Stimulated activated CD4-positive, alpha-beta T cell treated with anti-CD3 and anti-CD28 coated beads, Interleukin-4, amount 100 ng/mL, for 4 hours (primary cell): ENCODE measurements around the gene SUPT3H.

Experiments
- DNase-seq, 2 experiments: peaks; one replicate each; pipeline ENCODE4 v3.0.0-alpha.2; 2020

SUPT3H gene

DNA sequence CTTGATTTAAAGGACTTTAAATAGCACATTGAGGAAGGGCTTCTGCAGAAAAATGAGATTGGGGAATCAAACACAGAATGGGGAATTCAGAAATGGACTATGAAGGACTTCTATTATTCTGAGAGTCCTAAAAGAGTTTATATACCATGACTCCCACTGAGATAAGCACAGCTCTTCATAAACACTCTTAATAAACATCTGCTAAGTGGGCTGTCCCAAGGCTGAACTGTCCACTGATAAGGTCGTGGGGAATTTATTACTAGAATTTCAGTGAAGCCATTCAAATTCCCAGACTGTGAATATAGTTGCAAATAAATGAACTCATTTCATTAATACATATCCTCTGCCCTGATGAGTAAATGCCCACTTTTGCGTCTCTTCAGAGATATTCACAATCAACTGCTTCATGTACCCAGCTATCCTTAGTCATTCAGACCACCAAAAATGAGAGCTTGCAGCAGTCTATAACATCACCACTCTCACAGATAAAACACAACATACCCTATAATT lies 517.8 kb downstream of the SUPT3H start:
- no peak for DNase-seq

DNA sequence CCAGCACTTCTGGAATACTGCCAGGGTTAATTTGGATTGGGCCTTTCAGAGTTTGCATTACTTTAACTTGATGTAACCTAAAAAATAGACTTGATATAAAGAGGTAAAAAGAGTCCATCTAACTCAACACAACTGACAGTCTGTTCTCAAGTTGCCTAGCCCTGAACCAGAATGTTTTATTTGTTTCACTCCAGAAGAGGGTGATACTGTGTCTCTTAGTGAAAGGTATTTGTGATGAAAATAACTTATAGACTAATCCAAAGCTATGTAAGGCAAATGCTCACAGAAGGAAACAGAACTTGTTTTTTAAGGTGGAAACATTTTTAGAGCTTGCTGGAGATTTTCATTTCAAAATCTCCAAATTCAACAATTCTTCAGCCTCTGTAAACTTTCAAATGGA lies 518.7 kb downstream of the SUPT3H start:
- DNase-seq, result no peak

DNA sequence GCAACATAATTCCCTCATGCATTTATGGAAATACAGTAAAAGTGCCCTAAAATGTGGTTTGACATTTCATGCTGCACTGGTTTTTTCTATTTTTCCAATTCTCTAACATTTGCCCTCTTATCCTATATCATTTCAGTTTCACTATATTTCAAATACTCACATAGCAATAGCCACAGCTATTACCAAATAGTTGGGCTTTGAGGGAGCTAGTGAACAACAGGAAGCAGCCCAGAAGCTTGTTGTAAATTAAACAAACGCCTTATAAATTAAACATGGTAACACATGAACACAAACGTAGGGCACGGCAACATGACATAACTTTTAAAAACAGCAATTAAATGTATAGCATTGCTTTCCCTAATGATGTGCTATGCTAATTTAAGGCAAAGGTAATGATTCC lies 521.3 kb downstream of the SUPT3H start:
- no peak for DNase-seq

DNA sequence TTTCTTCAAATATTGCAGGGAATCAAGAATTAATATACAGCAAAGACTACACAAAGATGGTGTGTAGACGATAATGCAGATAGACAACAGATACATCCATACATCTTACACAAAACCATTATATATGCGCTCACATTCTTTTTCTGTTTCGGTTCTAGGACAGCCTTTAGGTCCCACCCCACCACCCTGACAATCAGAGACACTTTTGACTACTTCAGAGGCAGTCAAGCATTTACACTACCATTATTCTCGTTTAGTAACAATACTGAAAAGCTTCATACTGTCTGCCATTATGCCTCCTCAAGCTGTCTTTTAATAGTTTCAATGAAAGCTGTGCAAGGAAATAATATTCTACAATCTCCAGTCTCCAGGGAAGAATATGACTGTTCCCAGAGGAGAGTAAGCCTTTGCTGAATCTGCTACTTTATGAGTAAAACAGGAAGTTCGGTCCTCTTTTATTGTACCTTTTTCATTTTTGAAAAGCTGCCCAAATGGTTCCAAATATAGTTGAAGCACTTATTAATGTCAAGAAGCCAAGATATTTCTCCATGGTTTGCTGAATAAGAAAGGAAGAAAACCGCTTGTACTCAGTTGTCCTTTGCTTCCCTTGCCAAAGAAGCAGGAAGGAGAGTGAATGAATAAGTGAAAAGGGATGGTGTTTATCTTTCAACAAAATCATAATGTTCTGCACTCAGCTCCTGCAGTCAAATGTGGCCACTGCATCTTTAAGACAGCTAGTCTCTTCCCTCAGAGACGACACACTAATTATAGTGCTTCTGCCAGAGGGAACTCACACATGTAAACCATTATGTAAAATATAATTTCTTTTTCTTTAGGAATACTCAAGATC lies 521.9 kb downstream of the SUPT3H start:
- DNase-seq, result no peak

DNA sequence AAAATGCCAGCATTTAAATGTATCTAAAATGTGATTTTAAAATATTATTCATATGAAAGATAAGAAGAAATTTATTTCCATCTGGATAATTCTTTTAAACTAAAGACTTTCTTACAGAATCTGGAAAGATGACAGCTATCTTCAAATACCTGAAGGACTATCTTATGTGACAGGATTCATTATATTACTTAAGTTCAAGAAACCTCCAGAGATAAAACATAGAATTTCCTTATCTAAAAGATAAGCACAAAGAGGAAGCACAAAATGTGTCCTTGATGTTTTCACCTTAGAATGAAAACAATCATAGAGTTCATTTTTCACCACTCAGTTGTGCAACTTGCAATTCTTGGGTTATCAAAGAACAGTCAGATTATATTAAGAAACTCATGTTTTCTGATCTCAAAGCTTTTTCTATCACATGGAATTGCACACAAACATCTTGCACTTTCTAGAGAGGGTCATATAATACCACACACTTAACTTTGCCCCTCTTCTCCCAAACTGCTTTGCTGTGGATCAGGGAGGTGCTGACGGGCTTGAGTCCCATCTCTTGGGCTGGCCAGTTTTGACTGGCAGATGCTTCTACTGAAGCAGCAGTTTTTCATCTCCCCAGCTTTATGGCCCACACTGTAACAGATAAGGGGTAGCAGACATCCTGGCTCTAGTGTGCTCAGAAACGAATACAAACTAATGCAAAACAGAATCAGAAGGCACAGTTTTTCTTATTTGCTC lies 522.9 kb downstream of the SUPT3H start:
- no peak for DNase-seq

DNA sequence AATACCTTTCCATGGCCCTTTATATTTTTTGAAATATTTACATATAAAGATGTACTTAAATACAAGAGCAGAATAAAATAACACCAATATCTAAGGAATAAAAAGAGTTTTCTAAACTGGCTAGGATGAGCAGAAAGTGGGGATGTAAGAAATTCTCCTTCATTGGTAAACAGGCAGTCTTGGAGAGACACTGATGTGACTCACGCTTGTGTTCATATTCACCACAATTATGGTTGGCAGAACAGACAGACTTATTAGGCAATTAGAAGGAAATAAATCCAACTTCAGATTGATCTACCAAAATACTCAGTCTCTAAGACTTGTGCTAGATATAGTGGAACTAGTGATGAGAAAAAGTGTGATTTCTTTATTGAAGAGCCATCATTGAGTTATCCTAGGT lies 526.6 kb downstream of the SUPT3H start:
- DNase-seq, result no peak

DNA sequence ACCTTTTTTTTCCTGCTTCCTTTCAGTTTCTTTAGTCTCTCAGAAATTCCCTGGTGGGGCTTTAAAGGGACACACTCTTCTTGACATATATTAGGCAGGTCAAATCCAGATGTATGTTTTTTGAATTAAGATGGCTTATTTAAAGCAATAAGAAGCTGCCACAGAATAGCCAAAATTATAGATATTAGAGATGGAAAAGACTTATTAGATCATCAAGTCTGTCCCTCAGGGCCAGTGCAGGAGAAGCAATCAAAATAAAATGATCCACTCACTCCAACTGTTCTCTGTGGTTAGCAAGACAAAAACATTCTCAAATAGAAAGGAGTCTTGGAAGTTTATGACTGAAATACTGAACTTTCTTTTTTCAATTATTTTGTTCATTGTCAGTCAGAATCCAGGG lies 527.4 kb downstream of the SUPT3H start:
- no peak for DNase-seq

DNA sequence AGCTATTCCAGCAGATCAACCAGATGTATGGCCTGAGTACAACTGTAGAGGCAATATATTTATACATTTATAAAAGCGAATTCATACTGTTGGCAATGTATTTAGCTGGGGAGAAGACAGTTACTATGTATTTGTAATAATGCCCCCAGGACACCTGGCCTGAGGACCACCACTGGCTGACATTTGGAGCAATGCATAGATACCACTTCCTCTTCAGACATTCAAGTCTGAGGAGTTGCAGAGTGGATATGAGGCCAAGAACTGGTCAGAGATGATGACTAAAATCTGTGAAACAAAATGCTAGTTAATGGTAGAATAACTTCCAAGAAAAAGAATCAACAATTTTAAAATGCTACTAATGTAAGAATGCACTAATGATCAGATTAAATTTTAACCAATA lies 527.9 kb downstream of the SUPT3H start:
- no peak for DNase-seq

DNA sequence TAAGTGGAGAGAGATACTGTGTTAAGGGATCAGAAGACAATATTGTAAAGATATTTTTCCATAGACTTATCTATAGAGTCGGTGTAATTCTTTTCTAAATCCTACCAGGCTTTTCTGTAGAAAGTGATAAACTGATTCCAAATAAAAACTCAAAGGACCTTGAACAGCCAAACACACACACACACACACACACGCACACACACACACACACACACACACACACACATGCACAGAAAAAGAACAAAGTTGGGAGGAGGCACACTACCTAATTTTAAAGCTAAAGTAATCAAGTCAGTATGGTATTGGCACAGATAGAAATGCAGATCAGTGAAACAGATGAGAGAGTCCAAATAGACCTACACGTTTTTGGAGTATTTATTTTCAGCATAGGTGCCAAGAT lies 534.0 kb downstream of the SUPT3H start:
- DNase-seq, result no peak

DNA sequence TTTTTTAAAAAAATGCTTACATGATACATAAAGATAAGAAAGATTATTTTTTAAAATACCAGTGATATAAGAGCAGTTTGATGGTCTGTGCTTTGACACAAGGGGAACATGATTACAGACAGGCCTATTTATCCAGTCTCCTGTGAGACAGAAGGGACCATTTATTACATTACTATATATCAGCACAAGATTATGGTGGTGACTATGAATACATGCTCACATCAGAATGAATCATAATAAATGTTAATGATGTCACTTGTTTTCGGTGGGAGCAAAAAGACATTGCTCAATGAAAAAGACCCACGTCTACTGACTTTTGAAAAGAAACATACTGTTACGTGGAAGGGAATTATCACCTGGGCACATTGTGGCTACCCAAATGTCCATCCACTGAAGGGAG lies 535.1 kb downstream of the SUPT3H start:
- DNase-seq, result no peak

DNA sequence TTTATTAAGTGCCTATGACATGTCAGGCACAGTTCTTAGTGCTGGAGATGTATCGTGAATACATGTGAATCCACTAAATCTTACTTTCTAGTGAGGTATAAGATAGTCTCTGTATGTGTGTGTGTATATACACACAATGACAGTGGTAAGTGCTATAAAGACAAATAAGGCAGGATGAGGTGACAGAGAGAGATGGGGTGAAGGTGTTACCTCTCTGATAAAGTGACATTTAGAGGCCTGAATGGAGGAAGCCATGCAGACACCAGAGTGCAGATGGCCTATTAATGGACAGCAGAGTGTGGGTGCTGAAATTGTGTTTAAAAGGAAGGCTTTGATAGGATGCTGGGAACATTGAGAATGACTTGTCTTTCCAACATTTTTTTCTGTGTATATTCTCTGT lies 535.9 kb downstream of the SUPT3H start:
- no peak for DNase-seq

DNA sequence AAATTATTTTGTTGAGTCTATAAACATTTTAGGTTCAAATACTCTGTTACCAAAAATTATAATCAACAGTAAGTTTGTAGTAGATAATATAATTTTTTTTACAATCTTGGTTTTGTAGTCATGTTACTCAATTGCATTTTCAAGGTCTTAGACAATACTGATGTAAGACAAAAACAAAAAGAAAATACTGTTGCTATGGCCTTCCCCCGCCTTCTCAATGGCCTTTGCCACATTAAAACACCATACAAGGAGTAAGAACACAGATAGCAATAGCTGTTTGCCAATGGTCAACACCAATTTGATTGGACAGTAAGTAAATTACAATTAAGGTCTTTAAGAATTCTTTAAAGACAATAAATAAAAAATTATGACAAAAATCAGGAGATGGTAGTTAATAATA lies 540.0 kb downstream of the SUPT3H start:
- DNase-seq, result no peak

DNA sequence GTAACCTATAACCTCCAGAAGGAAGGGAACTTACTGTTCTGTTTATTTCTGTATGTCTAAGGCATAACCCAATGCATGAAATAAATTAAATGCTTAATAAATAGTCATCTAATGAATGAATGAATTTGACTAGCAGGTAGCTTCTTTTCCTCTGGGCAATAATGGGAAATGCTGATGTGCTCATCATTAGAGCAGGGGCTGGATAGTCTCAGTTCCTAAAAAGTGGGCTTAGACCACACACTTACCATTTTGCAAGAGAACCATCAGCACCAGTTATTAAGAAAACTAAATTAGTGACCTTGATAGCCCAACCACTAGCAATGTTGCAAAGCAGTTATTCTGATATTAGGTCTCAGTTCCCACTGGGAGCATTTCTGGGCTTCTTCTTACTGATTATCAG lies 540.5 kb downstream of the SUPT3H start:
- DNase-seq, result no peak

DNA sequence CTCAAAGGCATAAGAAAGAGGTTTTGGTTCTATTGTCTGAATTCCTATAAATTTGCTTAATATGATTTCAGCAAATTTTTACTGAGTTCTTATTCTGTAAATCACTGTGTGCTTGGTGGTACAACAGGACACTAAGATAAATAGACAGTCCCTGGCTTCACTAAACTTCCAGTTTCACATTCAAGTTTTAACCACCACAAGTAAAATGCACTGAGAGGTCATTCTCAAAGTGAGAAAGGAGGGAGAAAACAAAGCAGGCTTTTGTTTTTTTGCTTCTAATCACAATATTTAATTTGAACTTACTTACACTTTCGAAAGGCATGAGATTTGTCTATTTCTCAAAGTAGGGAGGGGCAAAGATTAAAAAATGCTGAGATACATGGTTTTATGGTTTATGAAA lies 544.5 kb downstream of the SUPT3H start:
- DNase-seq, result no peak

DNA sequence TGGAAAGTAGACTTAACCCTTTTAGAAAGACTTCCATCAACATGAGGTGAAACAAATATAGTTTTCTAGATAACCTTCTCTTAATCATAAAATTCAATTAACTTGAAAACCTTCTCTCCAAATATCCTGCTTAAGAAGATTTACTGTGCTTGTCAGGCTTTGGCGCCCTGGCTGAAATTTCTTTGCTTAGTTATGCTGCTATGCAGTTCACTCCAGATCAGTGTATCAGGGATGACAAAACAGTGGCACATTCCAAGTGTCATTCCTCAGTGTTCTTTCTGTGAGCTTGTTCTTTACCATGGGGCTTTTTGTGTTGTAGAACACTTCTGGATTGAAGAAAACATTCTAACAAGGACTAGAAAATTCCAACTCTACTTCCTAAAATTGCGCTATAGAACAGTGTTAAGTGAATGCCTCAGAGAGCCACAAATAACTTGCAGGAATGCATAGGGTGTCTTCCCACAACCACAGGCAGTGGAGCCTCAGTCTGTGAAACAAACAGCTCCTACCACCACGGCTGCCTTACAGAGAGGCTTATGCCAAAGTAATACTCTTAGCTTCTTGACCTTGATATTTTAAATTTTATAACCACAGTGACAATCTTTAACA lies 546.6 kb downstream of the SUPT3H start:
- no peak for DNase-seq

DNA sequence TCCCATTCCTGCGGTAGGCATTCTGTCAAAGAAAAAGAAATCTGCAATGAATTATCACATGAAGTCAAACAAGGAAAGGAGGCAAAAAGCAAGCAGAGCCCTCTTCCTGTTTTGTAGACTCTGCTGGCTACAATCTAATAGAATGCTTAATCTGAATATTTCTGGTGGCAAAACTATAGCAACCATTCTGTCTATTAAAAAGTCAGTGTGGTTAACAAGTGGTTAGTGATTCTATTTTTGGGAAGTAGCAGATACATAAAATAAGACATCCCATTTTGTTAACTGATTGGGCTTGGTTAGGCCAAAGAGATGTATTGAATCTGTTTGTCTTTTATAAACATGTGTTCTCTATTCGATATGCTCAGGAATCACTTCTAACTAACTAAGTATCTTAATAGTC lies 547.9 kb downstream of the SUPT3H start:
- DNase-seq, result no peak

DNA sequence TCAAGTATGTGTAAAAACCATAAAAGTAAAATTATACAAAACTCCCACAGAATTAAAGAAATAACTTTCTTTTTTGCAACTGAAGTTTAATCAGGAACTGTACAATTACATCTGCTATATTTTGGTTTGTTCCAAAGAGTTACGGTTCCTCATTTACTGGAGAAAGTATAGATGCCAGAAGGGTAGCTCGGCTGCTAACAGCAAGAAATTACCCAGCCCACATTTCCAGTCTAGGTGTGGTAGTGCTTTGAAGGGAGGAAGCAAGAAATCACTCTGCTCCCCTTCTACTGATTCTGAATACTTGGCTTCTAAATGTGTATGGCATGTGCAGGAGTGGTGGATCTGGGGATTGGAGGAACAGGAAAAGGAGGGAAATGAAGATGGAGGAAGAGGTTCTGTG lies 549.0 kb downstream of the SUPT3H start:
- DNase-seq, result no peak

DNA sequence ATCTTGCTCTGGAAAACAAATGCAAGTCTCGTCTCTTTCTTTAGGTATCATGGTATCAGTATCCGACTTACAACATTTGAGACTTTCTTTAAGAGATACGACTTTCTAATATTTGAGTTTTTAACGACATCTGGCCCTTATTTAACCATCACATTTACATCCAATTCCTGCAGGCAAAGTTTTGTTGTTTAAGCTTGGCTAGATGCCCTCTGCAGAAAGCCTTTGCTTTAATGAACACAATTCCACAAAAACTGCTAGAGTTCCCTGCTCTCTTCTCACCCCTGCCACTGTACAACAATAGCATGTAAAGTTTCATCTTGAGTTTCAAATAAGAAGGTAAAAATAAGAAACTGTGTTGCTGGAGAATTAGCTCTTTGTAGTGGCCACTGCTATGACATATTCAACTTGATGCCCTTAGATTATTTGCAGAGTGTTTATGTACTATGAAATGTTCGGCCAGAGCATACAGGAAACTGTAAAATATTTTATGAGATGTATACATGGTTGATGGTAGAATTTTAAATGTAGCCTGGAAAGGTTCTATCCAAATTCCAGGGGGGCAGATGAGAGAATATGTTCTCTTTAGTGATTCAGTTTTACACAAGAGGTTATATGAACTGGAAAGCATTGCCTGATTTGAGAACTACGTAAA lies 551.6 kb downstream of the SUPT3H start:
- DNase-seq, result no peak

DNA sequence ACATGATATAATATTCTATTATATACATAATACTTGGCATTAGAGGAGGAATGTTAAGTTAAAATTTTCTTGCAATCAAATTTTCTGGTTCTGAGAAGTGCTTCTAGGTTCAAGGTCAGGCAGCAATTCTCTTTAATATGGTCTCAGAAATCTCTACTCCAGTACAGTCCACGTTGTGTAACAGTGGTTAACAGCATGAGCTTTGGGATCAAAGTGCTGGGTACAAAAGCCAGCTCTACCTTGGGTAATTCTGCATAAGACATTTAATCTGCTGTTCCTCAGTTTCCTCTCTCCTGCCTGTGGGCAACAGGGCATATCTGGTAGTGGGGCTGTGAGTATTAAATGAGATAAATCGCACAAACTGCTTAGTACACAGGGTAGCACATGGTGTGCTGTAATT lies 552.5 kb downstream of the SUPT3H start:
- DNase-seq, result no peak

DNA sequence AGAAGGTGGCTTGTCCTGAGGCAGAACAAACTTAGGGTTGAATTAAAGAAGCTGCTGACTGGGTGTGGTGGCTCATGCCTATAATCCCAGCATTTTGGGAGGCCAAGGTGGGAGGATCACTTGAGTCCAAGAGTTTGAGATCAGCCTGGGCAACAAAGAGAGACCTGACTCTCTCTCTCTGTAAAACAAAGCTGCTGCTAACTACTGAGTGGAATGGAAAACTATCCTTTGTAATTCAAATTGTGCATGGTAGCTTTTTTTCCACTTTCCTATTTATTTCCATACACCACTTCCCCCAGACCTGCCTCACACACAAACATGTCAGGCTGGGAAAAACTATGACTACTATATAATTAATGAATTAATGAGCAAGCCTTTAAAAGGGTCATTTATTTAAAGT lies 553.2 kb downstream of the SUPT3H start:
- no peak for DNase-seq

DNA sequence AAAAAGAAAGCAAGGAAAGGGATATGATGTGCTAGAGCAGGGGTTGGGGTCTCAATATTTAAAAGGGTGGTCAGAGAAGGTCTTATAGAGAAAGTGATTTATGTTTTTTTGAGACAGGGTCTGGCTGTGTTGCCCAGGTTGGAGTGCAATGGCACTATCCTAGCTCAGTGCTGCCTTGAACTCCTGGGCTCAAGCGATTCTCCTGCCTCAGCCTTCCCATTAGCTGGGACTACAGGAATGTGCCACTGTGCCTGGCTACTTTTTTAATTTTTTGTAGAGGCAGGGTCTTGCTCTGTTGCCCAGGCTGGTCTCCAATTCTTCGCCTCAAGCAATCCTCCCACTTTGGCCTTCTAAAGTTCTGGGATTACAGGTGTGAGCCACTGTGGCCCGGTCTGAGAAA lies 557.0 kb downstream of the SUPT3H start:
- no peak for DNase-seq

DNA sequence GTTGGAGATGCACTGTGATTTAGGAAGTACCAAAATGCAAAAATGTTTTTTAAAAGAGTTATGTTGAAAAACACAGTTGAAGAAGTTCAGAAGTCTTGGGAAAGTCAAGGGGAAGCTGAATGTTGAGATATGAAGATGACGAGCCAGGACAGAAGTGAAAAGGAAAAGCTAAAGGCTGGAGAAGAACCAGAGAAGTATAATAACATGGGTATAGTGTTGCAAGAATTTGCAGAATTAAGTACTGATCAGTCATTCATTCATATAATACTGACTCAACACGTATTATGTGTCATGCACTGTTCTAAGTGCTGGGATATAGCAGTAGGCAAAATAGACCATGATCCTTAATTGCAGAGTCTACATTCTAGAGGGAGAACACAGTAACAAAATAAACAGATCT lies 557.4 kb downstream of the SUPT3H start:
- no peak for DNase-seq

DNA sequence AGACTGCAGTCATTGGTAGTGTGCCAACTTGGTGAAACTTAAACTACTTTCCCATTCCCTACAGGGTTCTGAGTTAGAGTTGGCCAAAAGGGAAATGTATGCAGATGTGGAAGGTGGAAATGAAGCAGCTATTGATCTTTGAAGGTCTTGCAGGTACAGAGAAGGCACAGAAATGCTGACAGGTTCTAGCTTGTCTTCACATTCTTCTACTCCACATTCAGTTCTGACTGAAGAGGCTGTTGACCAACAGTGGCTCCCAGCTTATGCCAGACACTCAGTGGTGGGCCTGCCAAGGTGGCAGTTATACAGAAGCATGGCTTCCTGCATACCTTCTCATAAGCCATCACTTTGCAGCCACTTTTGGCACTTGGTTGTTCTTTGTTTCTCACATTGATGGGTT lies 566.3 kb downstream of the SUPT3H start:
- no peak for DNase-seq
